ENCODE data around the gene CHST13. TPM values are rescaled to one million over a fixed set of nuclear protein-coding genes. Genes with fewer than 3 reads are reported as not detected.

CHST13 gene
- polyA plus RNA-seq, 1 experiment, result not detected

DNA sequence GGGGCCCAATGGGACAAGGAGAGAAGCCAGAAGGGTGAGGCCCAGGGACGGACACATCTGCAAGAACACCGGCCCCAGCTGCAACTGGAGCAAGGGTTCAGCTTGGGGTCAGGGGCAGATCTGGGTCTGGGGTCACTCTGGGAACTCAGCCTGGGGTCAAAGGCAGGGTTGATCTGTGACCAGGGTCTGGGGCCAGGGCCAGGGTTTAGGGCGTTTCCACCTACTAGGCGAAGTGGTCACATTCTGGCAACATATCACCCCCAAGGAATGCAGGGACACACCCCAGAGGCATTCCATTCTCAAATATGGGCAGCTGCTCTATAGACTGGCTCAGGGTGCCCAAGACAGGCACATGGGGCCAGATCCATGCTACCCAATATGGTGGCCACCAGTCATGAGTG is 15.4 kb upstream of the CHST13 start:
- TF ChIP-seq, protein P1, sequence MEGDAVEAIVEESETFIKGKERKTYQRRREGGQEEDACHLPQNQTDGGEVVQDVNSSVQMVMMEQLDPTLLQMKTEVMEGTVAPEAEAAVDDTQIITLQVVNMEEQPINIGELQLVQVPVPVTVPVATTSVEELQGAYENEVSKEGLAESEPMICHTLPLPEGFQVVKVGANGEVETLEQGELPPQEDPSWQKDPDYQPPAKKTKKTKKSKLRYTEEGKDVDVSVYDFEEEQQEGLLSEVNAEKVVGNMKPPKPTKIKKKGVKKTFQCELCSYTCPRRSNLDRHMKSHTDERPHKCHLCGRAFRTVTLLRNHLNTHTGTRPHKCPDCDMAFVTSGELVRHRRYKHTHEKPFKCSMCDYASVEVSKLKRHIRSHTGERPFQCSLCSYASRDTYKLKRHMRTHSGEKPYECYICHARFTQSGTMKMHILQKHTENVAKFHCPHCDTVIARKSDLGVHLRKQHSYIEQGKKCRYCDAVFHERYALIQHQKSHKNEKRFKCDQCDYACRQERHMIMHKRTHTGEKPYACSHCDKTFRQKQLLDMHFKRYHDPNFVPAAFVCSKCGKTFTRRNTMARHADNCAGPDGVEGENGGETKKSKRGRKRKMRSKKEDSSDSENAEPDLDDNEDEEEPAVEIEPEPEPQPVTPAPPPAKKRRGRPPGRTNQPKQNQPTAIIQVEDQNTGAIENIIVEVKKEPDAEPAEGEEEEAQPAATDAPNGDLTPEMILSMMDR (IDR thresholded peaks at IDR 0.05; ENCODE audit: insufficient read depth, low read depth, low read length), result no peak
- H3K27me3 ChIP-seq (ENCODE audit: control insufficient read depth, insufficient read depth, low read length), result peaks cover 3% of the 10 kb centered on the region
- H3K36me3 ChIP-seq (ENCODE audit: control insufficient read depth, insufficient read depth, low read length), result no peaks in the 10 kb centered on the region
- ChIA-PET CTCF (interaction anchor here (2.8 kb wide), 1 partner anchor 14 kb away, joined by 14 read pairs; no protein-coding TSS in a partner anchor), POLR2A (no interaction called here)
- no peak for DNase-seq (ENCODE audit: low read depth)
- H3K4me3 ChIP-seq (ENCODE audit: low read depth, low read length), result no peak overlapping the region

DNA sequence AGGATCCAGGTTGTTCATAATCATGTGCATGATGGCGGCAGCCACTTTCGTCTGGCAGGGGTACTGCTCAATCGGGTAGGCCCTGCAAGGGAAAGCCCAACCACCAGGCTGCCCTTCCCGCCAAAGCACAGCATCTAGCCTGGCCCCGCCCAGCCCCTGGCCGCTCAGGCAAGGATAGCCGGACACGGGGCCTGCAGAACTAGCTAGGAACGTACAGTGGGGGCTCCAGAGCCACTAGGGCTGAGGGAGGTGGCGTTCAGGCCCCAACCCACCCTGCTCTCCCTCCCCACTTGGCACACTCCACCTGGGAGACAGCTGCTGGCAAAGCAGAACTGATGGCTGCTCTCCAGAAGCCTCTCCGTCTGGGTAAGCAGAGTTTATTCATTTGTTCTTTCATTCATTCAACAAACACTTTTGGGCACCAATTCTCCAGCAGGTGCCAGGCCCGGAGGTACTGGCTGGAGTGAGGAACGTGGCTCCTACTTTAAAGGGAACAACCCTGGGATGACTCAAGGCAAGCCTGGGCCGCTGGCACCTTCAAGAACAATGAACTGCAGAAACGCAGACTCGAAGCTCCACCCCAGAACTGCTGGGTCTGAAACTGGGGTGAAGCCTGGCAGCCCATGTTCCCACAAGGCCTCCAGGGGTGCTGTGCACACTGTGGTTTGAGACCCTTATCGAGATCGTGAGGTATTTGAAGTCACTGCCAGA is 14.2 kb upstream of the CHST13 start:
- ChIA-PET POLR2A (no interaction called here), CTCF (interaction anchor here (1.2 to 2.8 kb wide), 2 partner anchors 12 to 13 kb away, joined by 3 to 14 read pairs; no protein-coding TSS in a partner anchor)
- Histone ChIP-seq H3K36me3 (ENCODE audit: control insufficient read depth, insufficient read depth, low read length) (no peaks in the 10 kb centered on the region), H3K27me3 (ENCODE audit: control insufficient read depth, insufficient read depth, low read length) (peaks cover 3% of the 10 kb centered on the region), H3K4me3 (ENCODE audit: low read depth, low read length) (no peak overlapping the region)
- TF ChIP-seq, protein P1 (IDR thresholded peaks at IDR 0.05; ENCODE audit: insufficient read depth, low read depth, low read length), result no peak
- no peak for DNase-seq (ENCODE audit: low read depth)

DNA sequence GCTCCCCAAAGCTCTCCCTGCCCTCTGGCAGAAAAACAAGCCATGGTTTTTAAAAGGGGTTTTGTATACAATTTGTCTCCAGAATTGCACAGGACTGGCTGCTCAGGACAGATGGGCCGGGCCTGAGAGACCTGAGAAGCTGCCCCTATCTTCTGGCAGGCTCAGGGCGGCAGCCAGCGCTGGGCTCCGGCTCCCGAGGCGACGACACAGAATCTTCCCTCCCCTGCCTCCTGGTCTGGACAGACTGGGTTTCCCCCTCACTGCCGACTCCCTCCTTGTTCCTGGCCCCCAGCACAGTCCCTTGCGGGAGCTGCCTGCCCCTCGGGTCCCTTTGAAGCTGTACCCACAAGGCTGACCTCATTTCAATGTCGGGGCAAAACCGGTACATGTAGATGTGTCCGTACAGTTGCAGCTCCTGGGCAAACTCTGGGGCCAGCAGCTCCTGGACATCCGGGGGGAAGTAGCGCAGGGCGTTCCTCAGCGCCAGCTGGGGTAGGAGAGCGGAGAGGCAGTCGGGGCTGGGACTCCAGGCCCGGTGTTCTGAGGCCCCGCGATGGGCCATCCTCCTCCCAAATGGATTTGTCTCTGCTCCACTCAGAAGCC is 13.5 kb upstream of the CHST13 start:
- TF ChIP-seq, protein P1 (IDR thresholded peaks at IDR 0.05; ENCODE audit: insufficient read depth, low read depth, low read length), result no peak
- no peaks in the 10 kb centered on the region for H3K36me3 ChIP-seq (ENCODE audit: control insufficient read depth, insufficient read depth, low read length)
- no peak overlapping the region for H3K4me3 ChIP-seq (ENCODE audit: low read depth, low read length)
- peaks cover 2% of the 10 kb centered on the region for H3K27me3 ChIP-seq (ENCODE audit: control insufficient read depth, insufficient read depth, low read length)
- no peak for DNase-seq (ENCODE audit: low read depth)
- ChIA-PET POLR2A (no interaction called here), CTCF (interaction anchor here (0.7 to 2.8 kb wide), 3 partner anchors 12 to 73 kb away, joined by 3 to 14 read pairs (median 3); no protein-coding TSS in a partner anchor)

DNA sequence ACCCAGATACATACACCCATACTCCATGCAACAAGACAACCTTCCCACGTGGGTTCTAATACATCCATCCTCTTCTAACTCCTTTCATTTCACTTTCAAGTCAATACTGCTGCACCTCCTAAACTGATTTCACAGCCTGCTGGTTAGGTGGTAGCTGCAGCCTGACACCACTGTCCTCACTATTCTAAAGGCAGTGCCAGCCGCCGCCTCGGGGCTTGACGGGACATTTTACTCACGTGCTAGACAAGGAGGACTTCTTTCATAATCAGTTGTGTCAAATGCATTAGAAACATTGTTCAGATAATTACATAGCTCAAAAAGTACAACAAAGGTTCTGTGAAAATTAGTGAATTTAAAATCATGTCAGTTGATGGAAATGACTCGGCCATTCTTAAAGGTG is 12.7 kb upstream of the CHST13 start:
- DNase-seq (ENCODE audit: low read depth), result no peak
- peaks cover 2% of the 10 kb centered on the region for H3K27me3 ChIP-seq (ENCODE audit: control insufficient read depth, insufficient read depth, low read length)
- CTCF ChIA-PET, result interaction anchor here (0.7 to 1.5 kb wide), 4 partner anchors 11 to 1037 kb away, joined by 3 to 8 read pairs (median 3); partner anchors contain the start of gene CHST13
- POLR2A ChIA-PET, result interaction anchor here (0.6 kb wide), 1 partner anchor 109 kb away, joined by 6 read pairs; no protein-coding TSS in a partner anchor
- H3K36me3 ChIP-seq (ENCODE audit: control insufficient read depth, insufficient read depth, low read length), result no peaks in the 10 kb centered on the region
- H3K4me3 ChIP-seq (ENCODE audit: low read depth, low read length), result no peak overlapping the region
- TF ChIP-seq, protein P1 (IDR thresholded peaks at IDR 0.05; ENCODE audit: insufficient read depth, low read depth, low read length), result no peak

DNA sequence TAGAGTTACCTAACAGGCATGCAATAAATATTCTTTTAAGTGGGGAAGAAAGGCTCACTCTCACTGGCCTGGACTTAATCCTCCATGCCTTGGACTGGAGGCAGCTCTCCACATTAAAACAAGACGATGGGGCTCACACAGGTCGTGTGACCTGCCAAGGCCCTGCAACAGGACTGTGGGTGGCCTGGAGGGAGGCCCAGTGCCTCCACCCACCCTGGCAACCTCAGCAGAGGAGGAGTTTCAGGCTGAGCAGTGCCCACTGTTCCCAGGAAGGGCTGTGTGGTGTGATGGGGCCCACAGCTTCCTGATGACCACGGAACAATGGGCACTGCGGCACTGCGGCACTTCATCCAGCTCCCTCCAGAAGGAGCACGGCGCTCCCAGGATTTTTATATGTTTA is 11.9 kb upstream of the CHST13 start:
- Histone ChIP-seq H3K27me3 (ENCODE audit: control insufficient read depth, insufficient read depth, low read length) (peaks cover 2% of the 10 kb centered on the region), H3K4me3 (ENCODE audit: low read depth, low read length) (no peak overlapping the region), H3K36me3 (ENCODE audit: control insufficient read depth, insufficient read depth, low read length) (no peaks in the 10 kb centered on the region)
- ChIA-PET POLR2A (no interaction called here), CTCF (interaction anchor here (1.5 kb wide), 1 partner anchor 11 kb away, joined by 8 read pairs; the partner anchor contains the start of gene CHST13)
- TF ChIP-seq, protein P1 (IDR thresholded peaks at IDR 0.05; ENCODE audit: insufficient read depth, low read depth, low read length), result no peak
- no peak for DNase-seq (ENCODE audit: low read depth)
